NCI-H226 (cell line): ENCODE measurements around the gene DDHD1.
"Not testable (repeated sequence)": the region's sequence is repeated elsewhere in the genome, so short reads cannot be mapped to it uniquely, and the experiment has no call there.

Experiments
- DNase-seq: peaks from one replicate; pipeline ENCODE4 v3.0.0-alpha.2; 2015

DDHD1 gene

GRCh38 chr14:53152887-53153701 lies at the start of gene DDHD1:
DDHD1 (minus strand) TSS chr14:53153323; CDS start chr14:53153098, 225 bp downstream.
- peak; percentile 27 for DNase-seq

- no peak for DNase-seq
Observed at GRCh38 chr14:53195949-53196348, 42.8 kb upstream of the DDHD1 start.

GRCh38 chr14:53193193-53193592 lies 40.1 kb upstream of the DDHD1 start:
- DNase-seq = peak; percentile 25

GRCh38 chr14:53192052-53192760 lies 39.1 kb upstream of the DDHD1 start:
- no peak for DNase-seq

- no peak for DNase-seq
Observed at GRCh38 chr14:53190938-53191337, 37.8 kb upstream of the DDHD1 start.

- DNase-seq = no peak
Observed at GRCh38 chr14:53187921-53188463, 34.9 kb upstream of the DDHD1 start.

GRCh38 chr14:53186532-53186931 lies 33.4 kb upstream of the DDHD1 start:
- DNase-seq = no peak

- no peak for DNase-seq
Observed at GRCh38 chr14:53183611-53184010, 30.5 kb upstream of the DDHD1 start.

GRCh38 chr14:53183056-53183455 lies 29.9 kb upstream of the DDHD1 start:
- no peak for DNase-seq

GRCh38 chr14:53181463-53182081 lies 28.4 kb upstream of the DDHD1 start:
- not testable (repeated sequence) for DNase-seq

GRCh38 chr14:53180272-53181221 lies 27.4 kb upstream of the DDHD1 start:
- DNase-seq = no peak

GRCh38 chr14:53179486-53180005 lies 26.4 kb upstream of the DDHD1 start:
- not testable (repeated sequence) for DNase-seq

GRCh38 chr14:53175375-53175774 lies 22.3 kb upstream of the DDHD1 start:
- DNase-seq = no peak

GRCh38 chr14:53174918-53175317 lies 21.8 kb upstream of the DDHD1 start:
- DNase-seq = no peak

- DNase-seq = no peak
Observed at GRCh38 chr14:53168786-53169185, 15.7 kb upstream of the DDHD1 start.

GRCh38 chr14:53167602-53168328 lies 14.6 kb upstream of the DDHD1 start:
- DNase-seq = no peak

GRCh38 chr14:53161758-53162435 lies 8.8 kb upstream of the DDHD1 start:
- DNase-seq = no peak

GRCh38 chr14:53156238-53156637 lies 3.1 kb upstream of the DDHD1 start:
- DNase-seq = no peak

- no peak for DNase-seq
Observed at GRCh38 chr14:53153702-53154112, 584 bp upstream of the DDHD1 start.

GRCh38 chr14:53152184-53152886 lies 788 bp downstream of the DDHD1 start:
- DNase-seq = no peak
